GM19468 (cell line): Measurements from ENCODE around the gene SAMD4A.
"Not testable (repeated sequence)": the region's sequence is repeated elsewhere in the genome, so short reads cannot be mapped to it uniquely, and the experiment has no call there.

Experiments used
- ATAC-seq: cut with Tn5 transposase; IDR thresholded peaks from one replicate; pipeline ENCODE4 v1.9.1; 2021; ENCODE audit warnings: mild to moderate bottlenecking, moderate library complexity, moderate number of reproducible peaks; ENCODE audit not compliant: unreplicated experiment; ENCODE audit errors: extremely low read depth

Gene SAMD4A

DNA sequence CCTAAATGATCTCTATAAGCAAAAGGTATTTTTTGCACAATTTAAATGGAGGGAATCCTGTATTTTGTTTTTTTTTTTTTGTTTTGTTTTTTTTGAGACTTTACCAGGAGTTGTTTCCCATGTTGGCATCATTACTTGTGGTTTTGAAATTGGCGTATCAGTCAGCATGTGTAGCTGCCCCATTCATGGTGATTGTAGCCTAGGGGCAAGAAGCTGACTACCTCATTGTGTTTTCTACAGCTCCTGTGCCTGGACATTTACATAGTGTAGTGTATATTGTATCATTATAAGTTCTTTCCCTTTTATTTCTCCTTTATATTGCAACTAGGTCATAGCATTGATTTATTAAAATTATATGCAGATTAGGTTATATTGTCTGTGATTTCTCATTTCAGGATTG is 24.5 kb downstream of the SAMD4A start:
- no peak for ATAC-seq

DNA sequence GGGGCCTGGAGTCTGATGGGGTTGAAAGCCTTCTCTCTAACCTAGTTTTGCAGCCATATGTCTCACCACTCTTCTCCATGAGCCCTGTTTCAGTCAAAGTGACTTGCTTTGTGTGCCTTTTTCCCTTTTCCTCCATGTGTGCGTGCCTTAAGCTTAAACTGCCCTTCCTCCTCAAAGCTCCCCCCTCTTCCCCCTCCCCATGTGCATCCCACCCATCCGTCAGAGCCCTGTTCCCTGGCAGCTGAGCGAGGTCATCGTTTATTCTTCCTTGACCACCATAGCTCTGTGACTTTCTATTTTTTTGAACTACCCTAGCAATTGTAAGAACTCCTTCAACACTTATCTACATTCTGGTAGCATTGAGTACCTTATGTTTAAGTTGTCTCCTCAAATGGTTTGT is 24.9 kb downstream of the SAMD4A start:
- no peak for ATAC-seq

DNA sequence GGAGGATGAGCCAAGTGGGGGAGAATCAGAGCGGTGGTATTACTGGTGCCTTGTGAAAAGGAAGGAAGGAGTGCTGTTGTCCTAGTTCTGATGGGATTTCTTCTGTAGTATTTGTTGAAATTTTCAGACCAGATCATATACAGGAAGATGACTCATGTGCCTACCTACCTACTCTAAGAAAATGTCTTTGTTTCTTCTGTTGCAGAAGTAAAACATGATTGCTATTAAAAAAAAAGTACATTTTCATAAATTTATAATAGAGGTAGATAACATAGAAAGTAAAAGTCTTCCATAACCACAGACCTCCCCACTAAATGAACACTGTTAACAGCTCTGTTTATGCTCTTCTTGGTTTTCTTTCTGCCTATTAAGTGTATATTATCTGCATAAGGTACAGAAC is 26.9 kb downstream of the SAMD4A start:
- ATAC-seq, result no peak

DNA sequence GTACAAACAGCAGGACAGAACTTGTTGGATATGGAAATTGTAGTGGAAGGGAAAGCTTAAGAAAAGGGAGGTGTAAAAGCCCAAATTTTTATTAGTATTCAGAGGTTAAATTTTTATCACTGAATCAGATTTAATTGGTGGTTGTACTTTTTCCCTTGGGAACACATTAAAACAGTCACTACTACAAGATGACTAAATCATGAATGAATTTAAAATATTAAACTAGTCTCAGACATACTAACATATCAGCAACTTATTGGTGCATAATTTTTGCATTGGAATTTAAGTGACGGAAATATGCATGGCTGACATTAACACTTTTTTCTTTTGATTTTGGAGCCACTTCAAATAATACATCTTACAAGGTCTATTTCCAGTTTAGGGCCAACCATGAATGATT is 27.6 kb downstream of the SAMD4A start:
- ATAC-seq, result no peak

DNA sequence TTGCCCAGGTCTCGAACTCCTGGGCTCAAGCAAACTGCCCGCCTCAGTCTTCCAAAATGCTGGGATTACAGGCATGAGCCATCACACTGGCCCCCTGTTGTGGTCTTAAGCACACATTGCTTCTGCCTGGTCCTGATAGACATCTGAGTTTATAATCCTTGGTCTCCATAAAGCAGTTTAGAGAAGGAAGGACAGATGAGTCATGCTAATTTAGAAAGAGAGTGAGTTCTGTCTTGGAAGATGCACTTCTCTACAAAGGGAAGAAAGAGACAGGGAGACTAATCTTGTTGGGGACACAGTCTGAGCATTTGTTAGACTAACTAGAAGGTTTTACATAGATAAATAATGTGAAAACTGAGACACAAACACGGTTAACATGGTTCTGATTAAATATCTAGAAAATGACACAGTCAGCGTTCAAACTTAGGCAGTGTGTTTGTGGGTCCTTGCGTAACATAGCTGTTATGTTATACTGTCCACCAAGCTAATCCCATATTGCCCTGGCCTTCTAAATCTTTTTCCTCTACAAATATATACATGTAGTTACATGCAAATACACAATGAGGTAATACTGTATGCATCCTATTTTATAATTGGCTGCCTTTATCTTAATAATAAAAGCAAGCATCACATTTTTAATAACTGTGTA is 31.0 kb downstream of the SAMD4A start:
- ATAC-seq, result no peak

DNA sequence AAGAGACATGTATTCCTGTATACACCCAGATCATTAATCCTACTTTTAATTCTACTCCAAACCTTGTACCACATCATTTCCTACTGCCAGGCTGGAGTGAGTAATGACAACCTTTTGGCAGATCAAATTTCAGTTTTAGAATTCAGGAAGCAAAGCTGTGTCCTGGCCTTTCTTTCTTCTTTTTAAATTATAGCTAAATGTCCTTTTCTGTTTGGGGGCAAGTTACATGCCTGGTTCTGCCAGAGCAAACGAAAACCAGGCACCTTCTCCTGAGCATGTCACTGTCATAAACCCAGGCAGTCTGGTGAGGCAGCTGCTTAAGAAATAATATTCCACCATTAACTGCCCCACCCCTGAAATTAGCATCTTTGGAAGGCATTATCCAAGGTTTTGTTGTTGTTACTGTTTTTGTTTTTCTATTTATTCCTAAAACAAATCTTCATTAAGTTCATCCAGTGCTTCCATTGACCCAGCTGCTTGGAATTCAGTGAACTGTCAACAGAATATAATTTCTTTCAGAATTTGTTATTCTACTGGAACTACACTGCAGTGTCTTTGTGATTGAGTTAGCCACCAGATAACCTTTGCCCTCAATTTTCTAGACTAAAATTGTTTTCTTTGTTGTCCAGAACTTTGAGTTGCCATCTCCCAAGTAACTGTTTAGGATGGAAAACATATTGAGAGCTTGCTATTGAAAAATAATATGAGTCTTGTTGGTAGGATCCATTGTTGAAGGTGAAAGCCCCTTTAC is 33.2 kb downstream of the SAMD4A start:
- no peak for ATAC-seq

DNA sequence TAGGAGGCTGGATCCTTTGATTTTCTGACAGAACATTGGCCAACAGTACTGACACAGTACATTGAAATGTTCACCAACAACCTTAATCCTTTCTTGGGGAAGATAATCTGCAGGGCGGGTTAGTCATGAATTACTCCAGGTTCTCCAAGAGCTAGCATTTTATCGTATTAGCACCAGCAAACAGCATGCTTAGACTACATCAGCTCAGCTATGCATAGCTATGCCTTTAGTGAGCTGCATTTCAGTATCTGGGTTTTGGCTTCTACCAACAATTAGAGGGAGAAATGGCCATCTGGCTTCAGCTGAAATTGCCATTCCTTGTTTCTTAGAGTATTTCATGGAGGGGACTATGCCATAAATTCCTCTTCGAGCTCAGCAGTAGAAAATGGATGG is 33.8 kb downstream of the SAMD4A start:
- no peak for ATAC-seq

DNA sequence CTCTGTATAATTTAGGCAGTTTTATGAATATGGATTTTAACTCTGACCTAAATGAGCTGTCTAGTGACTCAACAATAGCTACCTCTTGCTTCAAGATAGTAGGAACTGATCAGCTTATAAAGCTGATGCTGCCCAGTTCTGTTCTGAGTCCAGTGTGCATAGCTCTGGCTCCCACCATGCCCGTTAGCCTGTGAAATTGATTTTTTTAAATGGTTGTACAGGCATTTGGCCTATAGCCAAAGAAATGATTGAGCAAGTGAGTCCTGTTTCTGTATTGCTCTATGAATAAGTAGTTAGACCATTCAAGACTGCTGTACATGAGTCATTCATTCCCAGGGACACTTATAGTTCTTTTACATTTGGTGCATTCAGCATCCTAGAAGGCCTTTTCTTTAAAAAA is 36.4 kb downstream of the SAMD4A start:
- no peak for ATAC-seq

DNA sequence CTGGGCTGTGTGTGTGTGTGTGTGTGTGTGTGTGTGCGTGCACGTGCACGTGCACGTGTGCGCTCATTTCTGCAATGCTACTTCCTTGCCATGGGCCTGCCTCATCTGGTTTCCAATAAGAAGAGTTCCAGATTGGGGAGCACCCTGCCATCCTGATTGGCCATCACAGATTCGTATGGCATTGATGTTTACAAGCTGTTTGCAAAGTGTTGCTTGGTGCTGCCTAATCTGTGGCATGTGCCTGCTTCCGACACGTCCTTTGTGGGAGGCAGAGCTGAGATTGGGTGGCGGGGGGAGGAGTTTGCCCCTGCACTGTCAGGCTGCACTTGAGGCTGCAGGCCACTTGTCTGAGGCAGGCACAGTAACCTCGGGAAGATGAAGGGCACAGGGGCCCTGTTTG is 39.2 kb downstream of the SAMD4A start:
- no peak for ATAC-seq

DNA sequence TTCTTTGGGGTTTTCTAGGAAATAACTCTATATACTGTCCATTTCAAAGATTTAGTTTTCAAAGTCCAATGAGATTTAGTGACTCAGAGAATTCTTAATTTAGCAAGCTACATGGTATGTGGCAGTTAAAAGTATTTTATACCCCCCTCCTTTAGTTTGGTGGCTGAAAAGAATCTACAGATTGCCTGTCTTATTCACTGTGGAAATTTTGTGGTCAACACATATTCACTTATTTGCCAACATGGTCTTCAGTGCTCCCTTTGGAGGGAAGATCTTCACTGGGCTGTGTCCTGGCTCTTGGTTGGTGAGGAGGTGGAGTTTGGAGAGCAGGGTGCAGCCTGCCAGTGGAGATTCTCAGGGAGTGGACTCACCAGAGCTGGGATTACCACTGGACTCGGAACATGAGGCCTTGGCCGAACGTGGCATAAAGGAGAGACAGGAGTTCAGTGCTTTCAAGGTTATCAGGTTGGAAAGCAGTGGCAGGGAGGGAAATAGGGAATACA is 39.8 kb downstream of the SAMD4A start:
- no peak for ATAC-seq

DNA sequence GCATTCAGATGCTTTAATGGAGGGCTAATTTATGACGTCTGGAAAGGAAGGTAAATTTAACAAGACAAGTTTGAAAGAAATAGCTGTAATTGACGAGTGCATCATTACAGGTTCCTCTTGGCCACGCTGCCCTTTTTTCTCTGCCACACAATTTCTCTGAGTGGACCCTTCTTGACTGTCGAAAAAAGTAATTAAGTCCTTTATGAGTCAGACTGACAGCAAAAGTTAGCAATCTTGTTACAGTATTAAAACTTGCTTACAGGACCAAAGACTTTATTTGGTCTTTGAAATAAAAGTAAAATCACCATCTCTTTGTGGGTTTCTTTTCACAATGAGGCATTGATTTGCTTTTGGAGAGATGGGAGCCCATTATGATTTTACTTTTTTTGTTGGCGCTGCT is 42.6 kb downstream of the SAMD4A start:
- no peak for ATAC-seq

DNA sequence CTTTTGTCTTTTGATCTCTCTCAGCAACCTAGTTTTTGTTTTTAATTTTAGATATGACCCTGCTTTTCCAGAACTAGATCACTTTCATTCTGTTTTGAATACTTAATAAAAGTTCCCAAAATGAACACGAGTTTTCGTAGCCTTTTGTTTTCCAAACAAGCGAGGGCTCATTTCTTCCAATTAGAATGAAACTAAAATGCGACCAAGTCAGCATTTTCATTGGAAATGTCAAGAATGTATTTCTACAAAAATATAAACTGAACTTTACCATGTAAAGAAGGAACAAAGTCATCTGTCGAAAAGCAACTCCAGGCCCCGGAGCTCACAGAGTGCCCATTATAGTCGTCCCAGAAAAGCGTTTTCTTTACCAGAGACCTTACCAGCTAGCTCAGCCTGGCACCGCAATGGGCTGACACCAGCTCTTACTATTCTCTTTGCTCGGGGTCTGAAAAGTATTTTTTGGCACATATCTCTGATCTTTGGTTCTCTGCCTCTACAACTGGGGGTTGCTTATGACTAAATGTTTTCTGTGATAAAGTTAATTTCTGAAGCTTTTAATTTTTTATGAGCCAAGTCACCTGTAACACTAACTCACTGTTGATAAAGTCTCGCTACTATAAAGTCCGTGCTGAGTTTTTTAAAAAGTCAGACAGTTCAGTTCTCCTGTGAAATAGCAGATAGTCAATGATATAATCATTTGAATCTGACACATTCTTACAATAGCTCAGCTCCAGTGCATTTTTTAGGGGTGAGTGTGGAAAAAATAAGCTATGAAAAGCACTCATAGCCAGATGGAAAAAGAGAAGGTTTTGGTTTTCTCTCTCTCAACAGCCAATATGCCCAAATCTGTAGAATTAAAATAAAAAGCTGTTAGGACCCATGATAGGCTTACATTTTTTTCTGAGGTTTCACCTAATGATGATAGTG is 43.4 kb downstream of the SAMD4A start:
- ATAC-seq, result no peak

DNA sequence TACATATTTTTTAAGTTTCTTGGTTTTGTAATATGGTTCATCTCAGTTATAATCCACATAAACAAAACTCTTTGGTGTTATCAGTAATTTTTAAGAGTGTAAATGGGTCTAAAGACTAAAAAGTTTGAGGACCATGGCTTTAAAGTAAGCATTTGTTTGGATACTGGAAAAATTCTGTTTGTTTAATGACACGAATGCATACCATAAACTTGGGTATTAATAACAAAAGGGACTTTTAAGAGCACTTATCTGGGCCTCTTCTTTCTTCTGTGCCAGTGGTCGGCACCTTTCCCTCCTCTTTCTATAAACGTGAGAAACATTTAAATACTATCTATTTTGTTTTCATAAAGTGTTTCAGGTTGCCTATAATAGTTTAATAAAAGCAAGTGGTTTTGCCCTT is 47.4 kb downstream of the SAMD4A start:
- no peak for ATAC-seq

DNA sequence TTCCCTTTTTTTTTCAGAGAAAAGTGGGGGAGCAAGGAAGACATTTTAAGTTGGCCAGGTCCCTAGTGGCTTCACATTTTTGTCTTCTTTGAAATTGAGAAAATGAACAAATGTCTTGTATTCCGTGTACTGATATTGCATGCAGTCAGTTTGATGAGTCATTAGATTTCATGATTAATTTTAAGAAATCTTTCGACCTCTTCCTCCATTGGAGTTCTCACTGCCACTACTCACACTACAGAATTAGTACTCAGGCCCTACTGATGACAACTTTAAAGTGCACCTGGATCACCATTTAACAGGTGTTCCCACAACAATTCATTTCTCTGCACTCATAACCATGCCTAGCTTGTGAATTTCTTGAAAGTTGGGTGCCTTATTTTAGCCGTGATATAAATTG is 50.5 kb downstream of the SAMD4A start:
- no peak for ATAC-seq

DNA sequence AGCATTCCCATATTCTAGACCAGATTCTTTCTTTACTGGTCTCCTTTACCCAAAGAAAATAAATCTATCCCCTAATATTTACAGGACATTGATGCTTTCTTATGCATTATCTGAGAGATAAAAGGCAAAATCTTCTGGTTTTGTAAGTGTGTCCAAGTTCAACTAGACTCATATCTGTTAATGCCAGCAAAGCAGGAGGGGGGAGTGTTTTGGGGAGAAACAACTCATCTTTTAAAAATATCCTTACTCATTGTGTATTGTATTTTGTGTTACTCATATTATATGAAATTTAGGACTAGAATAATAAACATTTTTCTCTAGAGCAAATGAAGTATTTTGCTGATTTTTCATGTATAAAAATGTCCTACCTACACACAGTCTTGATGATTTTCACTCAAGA is 54.8 kb downstream of the SAMD4A start:
- ATAC-seq, result no peak

DNA sequence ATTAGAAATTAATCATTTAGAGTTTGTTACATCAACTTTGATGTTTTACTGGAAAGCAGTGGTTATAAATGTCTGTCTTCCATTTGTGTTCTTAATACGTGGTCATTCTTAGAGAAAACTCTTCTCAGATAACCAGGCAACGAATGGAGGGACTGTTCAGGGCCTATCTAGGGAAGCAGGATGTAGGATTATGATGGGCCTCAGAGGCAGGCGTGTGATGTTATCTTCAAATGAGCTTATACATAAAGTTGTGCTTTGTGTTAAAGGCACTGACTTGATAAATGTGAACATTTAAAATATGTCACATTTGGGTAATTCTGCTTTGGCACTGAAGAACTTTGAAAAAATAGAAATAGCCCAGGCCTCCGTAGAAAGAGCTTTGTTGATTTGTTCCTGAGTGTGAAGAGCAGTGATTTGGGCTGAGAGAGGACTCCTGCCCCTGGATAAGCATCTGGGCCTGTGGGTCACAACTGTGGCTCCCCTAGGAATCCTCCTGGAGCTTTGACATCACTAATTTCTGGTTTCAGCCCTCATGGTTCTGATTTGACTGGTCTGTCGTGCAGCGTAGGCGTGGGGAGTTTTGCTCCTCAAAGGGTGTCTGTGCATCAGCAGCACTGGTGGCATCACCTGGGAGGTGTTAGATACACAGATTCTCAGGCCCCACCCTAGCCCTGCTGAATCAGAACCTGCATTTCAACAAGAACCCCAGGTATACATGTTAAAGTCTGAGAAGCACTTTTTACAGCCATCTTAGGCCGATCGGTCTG is 55.4 kb downstream of the SAMD4A start:
- no peak for ATAC-seq

DNA sequence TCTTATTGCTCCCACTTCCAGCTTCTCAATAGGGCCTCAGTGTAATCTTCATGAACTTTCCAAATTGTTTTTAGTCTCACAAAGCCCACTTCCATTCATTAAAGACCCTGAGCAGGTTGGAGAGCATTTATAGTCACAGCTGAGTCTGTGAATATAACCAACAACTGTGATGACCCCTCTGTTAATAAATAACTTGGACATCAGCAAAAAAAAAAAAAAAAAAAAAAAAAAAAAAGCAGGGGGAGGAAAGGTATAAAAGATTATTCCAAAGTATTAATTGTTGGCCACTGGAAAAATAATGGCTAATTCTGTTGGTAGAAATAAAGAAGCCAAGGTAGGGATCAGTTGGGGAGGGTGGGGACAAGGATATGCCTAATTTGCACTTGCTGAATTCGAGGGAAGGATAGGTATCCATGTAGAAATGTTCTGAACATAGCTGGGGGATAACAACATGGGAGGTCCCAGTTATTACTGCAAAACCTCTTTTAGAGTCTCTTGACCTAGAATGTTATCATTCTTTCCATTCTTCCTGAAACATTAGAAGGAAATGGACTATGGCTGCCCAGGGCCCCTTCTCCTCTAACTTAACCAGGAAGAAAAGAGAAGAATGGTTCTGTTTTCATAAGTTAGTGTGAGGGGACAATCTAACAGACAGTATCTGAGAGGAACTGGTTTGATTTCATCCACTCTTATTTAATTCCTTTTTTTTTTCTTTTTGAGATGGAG is 56.5 kb downstream of the SAMD4A start:
- no peak for ATAC-seq

DNA sequence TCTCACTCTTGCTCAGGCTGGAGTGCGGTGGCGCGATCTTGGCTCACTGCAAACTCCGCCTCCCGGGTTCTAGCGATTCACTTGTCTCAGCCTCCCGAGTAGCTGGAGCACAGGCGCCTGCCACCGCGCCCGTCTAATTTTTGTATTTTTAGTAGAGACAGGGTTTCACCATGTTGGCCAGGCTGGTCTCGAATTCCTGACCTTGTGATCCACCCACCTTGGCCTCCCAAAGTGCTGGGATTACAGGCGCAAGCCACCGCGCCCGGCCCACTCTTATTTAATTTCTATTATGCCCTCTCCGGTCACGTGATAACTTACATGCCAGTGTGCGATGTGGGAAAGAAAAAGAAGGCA is 57.1 kb downstream of the SAMD4A start:
- not testable (repeated sequence) for ATAC-seq

DNA sequence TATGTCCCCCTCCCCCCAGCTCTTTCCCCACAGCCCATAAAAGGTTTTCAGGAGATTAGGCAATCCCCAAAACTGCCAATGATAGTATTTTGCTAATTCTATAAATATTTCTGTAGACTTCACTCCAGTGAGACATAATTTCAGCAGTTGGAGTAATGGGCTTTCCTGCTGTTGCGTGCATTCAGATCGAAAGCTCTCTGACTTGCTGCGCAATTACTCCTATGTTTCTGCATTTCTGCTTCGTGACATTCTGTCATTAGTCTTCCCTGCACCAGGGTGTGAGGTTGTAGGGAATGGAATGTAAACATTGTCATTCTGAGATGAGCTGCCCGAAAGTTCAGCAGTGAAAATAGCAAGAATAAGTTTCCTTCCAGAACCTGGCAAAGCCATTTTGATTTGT is 58.2 kb downstream of the SAMD4A start:
- no peak for ATAC-seq

DNA sequence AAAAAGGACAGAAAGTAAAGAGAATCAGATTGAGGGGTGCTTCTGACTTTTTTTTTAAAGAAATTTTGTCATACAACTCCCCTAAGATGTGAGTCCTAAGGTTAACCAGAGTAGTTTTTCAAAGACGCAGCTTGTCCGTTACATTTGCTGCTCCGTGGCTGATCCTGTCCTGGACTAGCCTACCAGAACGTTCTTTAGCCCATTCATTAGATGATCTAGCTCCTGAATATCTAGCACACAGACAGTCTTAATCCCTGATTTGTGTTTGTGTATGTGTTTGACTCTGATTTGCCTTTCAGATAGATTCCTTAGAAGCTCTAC is 60.3 kb downstream of the SAMD4A start:
- ATAC-seq, result no peak
